Thoracic aorta (tissue), 2 donors: ENCODE results near the gene SLC22A4. TPM values are rescaled to one million over a fixed set of nuclear protein-coding genes. Genes with fewer than 3 reads are reported as not detected.

Source experiments
- ATAC-seq: fragments of 150-250 bp; one replicate; pipeline ENCODE4 v1.8.0; 2017; ENCODE audit warnings: low read depth; ENCODE audit not compliant: insufficient number of reproducible peaks, low FRiP score
- DNase-seq: peaks from one replicate; pipeline ENCODE4 v3.0.0-alpha.2; 2020; ENCODE audit warnings: low spot score
- H3K27ac ChIP-seq, 2 donors: fragments of 200-600 bp; sonication (generic); 1 replicate in 1 of 2; 2 replicates in 1 of 2; pipeline ENCODE4 v1.5.1; 2016; ENCODE audit warnings: mild to moderate bottlenecking in 2 of 2, moderate library complexity in 2 of 2
- H3K27me3 ChIP-seq: fragments of 200-600 bp; sonication (generic); replicated peaks from 2 replicates; pipeline ENCODE4 v1.6.0; 2016; ENCODE audit warnings: mild to moderate bottlenecking; ENCODE audit not compliant: insufficient read depth
- H3K36me3 ChIP-seq: fragments of 200-600 bp; sonication (generic); one replicate; pipeline ENCODE4 v1.5.1; 2016
- H3K4me1 ChIP-seq, 2 donors: fragments of 200-600 bp; sonication (generic); 1 replicate in 1 of 2; 2 replicates in 1 of 2; pipeline versions ENCODE4 v1.5.1 to v1.6.0; 2016; ENCODE audit warnings: low read depth in 2 of 2, mild to moderate bottlenecking in 1 of 2; ENCODE audit not compliant: control insufficient read depth in 1 of 2
- H3K4me3 ChIP-seq: fragments of 200-600 bp; sonication (generic); 2 replicates; pipeline ENCODE4 v1.5.1; 2016; ENCODE audit warnings: mild to moderate bottlenecking
- H3K9me3 ChIP-seq: fragments of 200-600 bp; sonication (generic); 2 replicates; pipeline ENCODE4 v1.5.1; 2016
- CTCF ChIP-seq: fragments of 200-600 bp; sonication (generic); IDR thresholded peaks from one replicate; pipeline ENCODE4 v1.5.1; 2019; ENCODE audit warnings: antibody characterized with exemption
- total RNA-seq, 2 donors: library from RNA; depleted of rRNA; stranded (reverse); fragments of >200 nt; gene quantifications; one replicate each; pipeline versions ENCODE4 v1.1.0 to v1.2.3, GENCODE V29; 2016

Gene SLC22A4
- total RNA-seq, 2 donors from 2014 or later: 0.14 to 2.1 TPM

DNA sequence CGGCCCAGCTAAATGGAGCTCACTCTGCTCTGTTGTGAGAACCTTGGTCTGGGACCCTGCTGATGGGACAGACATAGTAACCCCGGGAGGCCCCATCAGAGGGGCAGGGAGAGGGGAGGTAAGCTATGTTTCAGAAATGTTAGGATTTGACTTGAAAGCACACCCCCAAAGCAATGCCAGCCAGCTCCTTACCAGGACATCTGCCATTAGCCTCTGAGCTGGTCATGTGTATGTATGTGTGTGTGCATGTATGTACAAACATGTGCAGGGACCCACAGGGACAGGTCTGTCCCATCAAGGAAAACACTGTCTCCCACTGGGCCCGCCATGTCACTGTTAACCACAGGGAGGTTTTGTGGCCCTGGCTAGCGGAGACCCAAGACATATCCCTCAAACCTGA lies 14.5 kb downstream of the SLC22A4 start:
- peaks cover 5% of the 10 kb centered on the region for H3K9me3 ChIP-seq
- peaks cover 0 to 12% of the 10 kb centered on the region in 2 donors for H3K4me1 ChIP-seq
- DNase-seq (no peak), ATAC-seq (no peak)
- TF ChIP-seq CTCF: no peak
- no peaks in the 10 kb centered on the region for H3K36me3 ChIP-seq
- no peak overlapping the region for H3K27ac ChIP-seq
- H3K27me3 ChIP-seq: no peaks in the 10 kb centered on the region
- no peak overlapping the region for H3K4me3 ChIP-seq

DNA sequence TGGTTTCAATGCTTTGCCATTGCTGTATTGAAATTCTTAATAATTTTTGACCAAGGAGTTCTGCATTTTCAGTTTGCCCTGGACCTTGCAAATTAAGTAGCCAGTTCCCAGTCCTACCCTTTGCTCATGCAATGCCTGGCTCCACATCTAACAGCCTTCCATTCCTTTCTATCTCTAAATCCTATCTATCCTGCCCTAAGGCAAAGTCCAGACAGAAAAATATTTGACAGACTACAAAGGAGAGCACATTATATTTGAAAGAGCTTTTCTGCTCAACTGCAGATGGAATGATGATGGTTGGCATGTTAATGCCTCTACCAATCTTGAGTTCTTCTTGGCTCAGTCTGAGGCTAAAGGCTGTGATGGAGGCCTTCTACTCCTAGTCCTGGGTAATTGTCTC lies 15.5 kb downstream of the SLC22A4 start:
- Histone ChIP-seq H3K27ac (no peak overlapping the region), H3K36me3 (no peaks in the 10 kb centered on the region), H3K4me3 (no peak overlapping the region), H3K27me3 (no peaks in the 10 kb centered on the region), H3K9me3 (peaks cover 5% of the 10 kb centered on the region), H3K4me1 (peaks cover 0 to 12% of the 10 kb centered on the region in 2 donors)
- no peak for ATAC-seq
- no peak for DNase-seq
- TF ChIP-seq CTCF: no peak

DNA sequence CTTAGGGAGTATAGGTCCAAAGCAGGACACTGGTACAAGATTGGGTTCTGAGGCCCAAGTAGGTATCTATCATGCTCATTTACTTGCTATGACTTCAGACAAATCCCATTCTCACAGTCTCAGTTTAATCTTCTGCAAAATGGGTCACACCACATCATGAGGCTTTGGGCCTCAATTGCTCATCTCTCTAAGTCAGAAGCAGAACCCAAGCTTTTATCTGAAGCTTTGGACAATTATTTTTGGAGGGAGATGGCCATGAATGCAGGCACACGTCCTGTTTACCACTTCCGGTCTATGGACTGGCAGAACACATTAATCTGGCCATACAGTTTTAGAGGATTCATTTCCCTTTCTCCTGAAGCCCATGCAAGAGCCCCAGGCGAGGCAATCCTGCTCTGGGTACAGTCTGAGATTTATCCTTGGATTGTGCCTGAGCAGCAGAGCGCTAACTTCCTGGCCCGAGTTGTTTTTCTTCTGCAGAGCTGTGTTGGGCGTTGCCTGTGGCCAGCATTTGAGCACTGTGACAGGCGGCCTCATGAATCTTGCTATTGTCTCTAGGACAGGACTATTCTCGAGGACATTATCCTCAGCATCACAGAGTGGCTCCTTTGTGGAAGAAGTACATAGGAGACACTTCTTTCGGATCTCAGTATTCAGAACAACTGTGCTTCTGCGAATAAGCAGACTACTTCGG lies 16.1 kb downstream of the SLC22A4 start:
- no peak for TF ChIP-seq CTCF
- no peak for ATAC-seq

GRCh38 chr5:132313366-132313765 lies 19.2 kb downstream of the SLC22A4 start:
- Histone ChIP-seq H3K27me3 (no peaks in the 10 kb centered on the region), H3K4me1 (peaks cover 0 to 12% of the 10 kb centered on the region in 2 donors), H3K4me3 (no peak overlapping the region), H3K36me3 (no peaks in the 10 kb centered on the region), H3K9me3 (no peaks in the 10 kb centered on the region), H3K27ac (no peak overlapping the region)
- ATAC-seq (no peak), DNase-seq (no peak)
- TF ChIP-seq CTCF: no peak

More for the DNA sequence above, 16.1 kb downstream of the SLC22A4 start:
- peaks cover under 1% of the 10 kb centered on the region for H3K9me3 ChIP-seq
- H3K4me1 ChIP-seq: peaks cover 0 to 12% of the 10 kb centered on the region in 2 donors
- no peak overlapping the region for H3K4me3 ChIP-seq
- no peaks in the 10 kb centered on the region for H3K36me3 ChIP-seq
- no peak for DNase-seq
- H3K27me3 ChIP-seq: no peaks in the 10 kb centered on the region
- peak overlapping the region in 1 of 2 donors; percentile 18 for H3K27ac ChIP-seq

- ATAC-seq (no peak), DNase-seq (no peak)
- H3K27me3 ChIP-seq: no peaks in the 10 kb centered on the region
- no peak overlapping the region for H3K27ac ChIP-seq
- no peak overlapping the region for H3K4me3 ChIP-seq
- H3K9me3 ChIP-seq: no peaks in the 10 kb centered on the region
- TF ChIP-seq CTCF: no peak
- no peaks in the 10 kb centered on the region for H3K36me3 ChIP-seq
- peaks cover 0 to 12% of the 10 kb centered on the region in 2 donors for H3K4me1 ChIP-seq
Measured at GRCh38 chr5:132313961-132314432, 19.8 kb downstream of the SLC22A4 start.
